NT2/D1 (cell line): ENCODE measurements around the gene FPR1.
"Not testable (repeated sequence)": the region's sequence is repeated elsewhere in the genome, so short reads cannot be mapped to it uniquely, and the experiment has no call there.

Source experiments
- DNase-seq: peaks from one replicate; pipeline ENCODE4 v3.0.0-alpha.2; 2011; ENCODE audit warnings: low read depth, low spot score
- H3K27me3 ChIP-seq: 2 replicates; pipeline ENCODE4 v1.6.0; 2011; ENCODE audit warnings: mild to moderate bottlenecking; ENCODE audit not compliant: insufficient read length, insufficient read depth
- H3K36me3 ChIP-seq: 2 replicates; pipeline ENCODE4 v1.6.1; 2011; ENCODE audit warnings: mild to moderate bottlenecking, low read length, mixed read lengths; ENCODE audit not compliant: insufficient read depth, insufficient read length
- H3K4me1 ChIP-seq: 2 replicates; pipeline ENCODE4 v1.5.1; 2011; ENCODE audit not compliant: insufficient read depth, insufficient read length
- H3K4me3 ChIP-seq: 2 replicates; pipeline ENCODE4 v1.5.1; 2011; ENCODE audit warnings: low read depth; ENCODE audit not compliant: insufficient read length
- H3K9ac ChIP-seq: 2 replicates; pipeline ENCODE4 v1.6.0; 2011; ENCODE audit warnings: low read depth; ENCODE audit not compliant: insufficient read length
- H3K9me3 ChIP-seq: 2 replicates; pipeline ENCODE4 v1.5.1; 2011; ENCODE audit warnings: mild to moderate bottlenecking, low read length; ENCODE audit not compliant: insufficient read depth
- SUZ12 ChIP-seq: IDR thresholded peaks from 2 replicates; pipeline ENCODE4 v1.6.1; 2011; ENCODE audit not compliant: insufficient read length, insufficient read depth; ENCODE audit errors: extremely low read depth
- YY1 ChIP-seq: IDR thresholded peaks from 2 replicates; pipeline ENCODE4 v1.6.1; 2011; ENCODE audit not compliant: insufficient read length, insufficient read depth
- ZNF274 ChIP-seq: IDR thresholded peaks from 2 replicates; pipeline ENCODE4 v1.6.1; 2011; ENCODE audit warnings: mild to moderate bottlenecking, low read depth, low read length

The FPR1 gene

DNA sequence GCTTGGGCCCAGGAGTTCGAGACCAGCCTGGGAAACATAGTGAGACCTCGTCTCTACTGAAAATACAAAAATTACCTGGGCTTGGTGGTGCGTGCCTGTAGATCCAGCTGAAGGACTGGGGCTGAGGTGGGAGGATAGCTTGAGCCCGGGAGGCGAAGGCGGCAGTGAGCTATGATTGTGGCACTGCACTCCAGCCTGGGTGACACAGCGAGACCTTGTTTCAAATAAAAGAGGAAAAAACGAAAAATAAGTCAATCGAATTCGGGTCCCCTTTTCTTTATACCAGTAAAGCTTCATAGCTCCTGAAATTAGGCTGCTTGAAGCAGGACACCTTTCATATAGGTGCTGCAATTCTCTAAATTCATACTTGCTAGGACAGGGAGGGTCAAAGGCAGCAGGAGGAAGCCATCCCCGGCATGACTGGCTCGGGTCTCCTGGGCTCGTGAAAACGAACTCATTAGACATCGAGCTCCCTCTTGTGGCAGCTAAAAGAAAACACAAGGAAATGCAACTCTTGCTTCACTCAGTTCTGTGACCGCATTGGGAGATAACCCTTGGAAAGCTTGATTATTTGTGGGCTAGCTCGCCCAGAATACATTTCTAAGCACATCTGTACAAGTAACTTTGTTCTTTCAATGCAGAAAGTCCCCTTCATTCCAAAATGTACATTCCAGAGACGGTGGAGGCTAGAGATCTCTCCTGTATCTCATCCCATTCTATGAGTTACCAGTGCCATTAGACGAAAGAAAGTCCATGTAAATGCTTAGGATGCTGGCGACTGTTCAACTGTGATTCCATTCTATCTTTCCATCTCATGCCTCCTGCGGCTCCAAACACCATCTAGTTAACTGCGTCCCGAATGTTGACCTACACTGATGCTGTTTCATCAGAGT, 26.1 kb upstream of the FPR1 start:
- peaks cover 6% of the 10 kb centered on the region for H3K27me3 ChIP-seq
- no peak overlapping the region for H3K4me3 ChIP-seq
- H3K4me1 ChIP-seq, result no peaks in the 10 kb centered on the region
- TF ChIP-seq YY1 (no peak), SUZ12 (no peak), ZNF274 (no peak)
- H3K36me3 ChIP-seq, result no peaks in the 10 kb centered on the region
- no peak overlapping the region for H3K9ac ChIP-seq
- no peaks in the 10 kb centered on the region for H3K9me3 ChIP-seq
- peak; percentile 84 for DNase-seq

DNA sequence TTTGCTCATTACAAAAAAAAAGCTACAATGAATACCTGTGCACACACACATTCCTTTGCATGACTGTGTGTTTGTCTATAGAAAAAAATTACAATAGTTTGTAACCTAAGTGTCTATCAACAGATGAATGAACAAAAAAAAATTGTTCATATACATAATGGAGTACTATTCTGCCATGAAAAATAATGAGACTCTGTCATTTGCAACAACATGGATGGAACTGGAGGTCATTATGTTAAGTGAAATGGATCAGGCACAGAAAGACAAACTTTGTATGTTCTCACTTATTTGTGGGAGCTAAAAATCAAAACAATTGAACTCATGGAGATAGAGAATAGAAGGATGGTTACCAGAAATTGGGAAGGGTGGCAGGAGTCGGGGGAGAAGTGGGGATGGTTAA, 24.9 kb upstream of the FPR1 start:
- not testable (repeated sequence) for H3K4me1 ChIP-seq, H3K9ac ChIP-seq, H3K9me3 ChIP-seq, H3K4me3 ChIP-seq, DNase-seq, H3K36me3 ChIP-seq, H3K27me3 ChIP-seq

DNA sequence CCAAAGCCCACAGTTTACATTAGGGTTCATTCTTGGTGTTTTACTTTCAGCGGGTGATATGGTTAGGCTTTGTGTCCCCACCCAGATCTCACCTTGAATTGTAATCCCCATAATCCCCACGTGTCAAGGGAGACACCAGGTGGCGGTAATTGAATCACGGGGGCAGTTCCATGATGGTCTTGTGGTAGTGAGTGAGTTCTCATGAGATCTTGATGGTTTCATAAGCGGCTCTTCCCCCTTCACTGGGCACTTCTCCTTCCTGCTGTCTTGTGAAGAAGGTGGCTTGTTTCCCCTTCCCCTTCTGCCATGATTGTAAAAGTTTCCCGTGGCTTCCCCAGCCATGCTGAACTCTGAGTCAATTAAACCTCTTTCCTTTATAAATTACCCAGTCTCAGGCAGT, 21.3 kb upstream of the FPR1 start:
- no peak overlapping the region for H3K4me3 ChIP-seq
- TF ChIP-seq SUZ12 (no peak), YY1 (no peak), ZNF274 (no peak)
- H3K4me1 ChIP-seq, result no peaks in the 10 kb centered on the region
- DNase-seq, result no peak
- H3K9ac ChIP-seq, result no peak overlapping the region
- H3K9me3 ChIP-seq, result no peaks in the 10 kb centered on the region
- H3K36me3 ChIP-seq, result no peaks in the 10 kb centered on the region
- no peaks in the 10 kb centered on the region for H3K27me3 ChIP-seq

DNA sequence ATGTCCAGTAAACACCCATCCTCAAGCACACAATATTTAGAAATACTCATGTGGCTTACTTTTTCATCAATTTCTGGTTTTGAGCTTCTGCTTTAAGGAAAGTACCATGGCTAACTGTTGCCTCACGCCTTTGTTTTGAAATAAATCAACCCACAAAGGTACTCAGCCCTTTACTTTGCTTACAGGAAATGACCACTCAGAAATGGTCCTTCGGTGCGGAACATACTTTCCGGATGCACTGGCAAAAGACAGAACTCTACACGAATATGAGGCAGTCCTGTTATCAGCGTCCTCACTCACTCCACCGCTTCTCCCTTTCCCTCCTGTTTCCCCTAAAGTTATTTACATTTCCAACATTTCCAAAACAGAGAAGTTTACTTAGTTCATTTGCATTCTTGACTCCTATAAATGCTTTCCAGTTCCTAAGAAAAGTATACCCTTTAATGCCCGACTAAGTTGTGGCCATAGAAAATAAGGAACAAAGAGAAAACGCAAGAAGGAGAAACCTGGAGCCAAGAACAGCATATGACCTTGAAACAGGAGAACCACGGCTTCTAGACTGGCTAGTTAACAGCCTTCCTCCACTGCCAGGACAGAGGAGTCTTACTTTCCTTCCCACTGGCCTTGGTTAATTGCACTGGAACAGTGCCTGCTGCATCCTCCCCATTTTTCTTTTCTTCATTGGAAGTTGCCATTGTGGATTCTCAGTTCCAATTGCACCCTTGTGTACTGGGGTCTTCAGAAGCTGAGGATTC, 19.9 kb upstream of the FPR1 start:
- Histone ChIP-seq H3K36me3 (no peaks in the 10 kb centered on the region), H3K27me3 (no peaks in the 10 kb centered on the region), H3K4me1 (no peaks in the 10 kb centered on the region), H3K9me3 (no peaks in the 10 kb centered on the region), H3K4me3 (no peak overlapping the region), H3K9ac (no peak overlapping the region)
- no peak for TF ChIP-seq YY1
- TF ChIP-seq SUZ12, result no peak
- no peak for TF ChIP-seq ZNF274
- DNase-seq, result no peak

DNA sequence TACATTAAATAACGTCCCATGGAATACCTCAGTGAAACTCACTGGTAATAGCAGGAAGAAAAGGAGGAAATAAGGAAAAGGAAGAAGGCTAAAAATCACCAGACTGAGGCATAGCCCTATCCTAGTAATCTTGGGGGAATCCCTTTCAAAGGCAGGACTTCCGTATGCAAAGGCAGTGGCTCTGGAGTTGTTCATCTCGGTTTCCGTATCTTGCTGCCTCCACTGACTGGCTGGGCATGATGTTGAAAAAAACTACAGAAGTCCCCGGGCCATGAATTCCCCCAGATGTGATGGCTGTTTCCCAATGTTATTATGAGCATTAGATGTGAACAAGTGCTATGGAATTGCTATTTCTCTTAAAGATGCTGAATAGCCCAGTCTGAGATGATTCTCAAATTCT, 14.8 kb upstream of the FPR1 start:
- Histone ChIP-seq H3K36me3 (no peaks in the 10 kb centered on the region), H3K27me3 (no peaks in the 10 kb centered on the region), H3K4me1 (no peaks in the 10 kb centered on the region), H3K9ac (no peak overlapping the region), H3K9me3 (no peaks in the 10 kb centered on the region), H3K4me3 (no peak overlapping the region)
- no peak for TF ChIP-seq YY1
- no peak for DNase-seq

DNA sequence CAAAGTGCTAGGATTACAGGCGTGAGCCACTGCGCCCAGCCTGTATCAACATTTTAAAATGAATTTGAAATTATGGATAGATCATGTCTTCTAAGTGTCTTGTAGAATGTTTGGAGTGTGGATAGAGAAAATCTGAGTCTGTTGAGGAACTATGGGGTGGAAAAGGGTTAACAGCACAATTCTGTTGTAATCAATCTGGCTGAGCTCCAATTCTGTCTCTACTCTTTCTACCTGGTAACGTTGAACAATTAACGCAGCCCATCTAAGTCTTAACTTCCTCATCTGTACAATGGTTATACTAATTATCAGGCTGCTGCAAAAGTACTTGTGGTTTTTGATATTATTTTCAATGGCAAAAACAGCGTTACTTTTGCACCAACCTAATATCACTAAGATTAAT, 13.4 kb upstream of the FPR1 start:
- H3K27me3 ChIP-seq, result no peaks in the 10 kb centered on the region

DNA sequence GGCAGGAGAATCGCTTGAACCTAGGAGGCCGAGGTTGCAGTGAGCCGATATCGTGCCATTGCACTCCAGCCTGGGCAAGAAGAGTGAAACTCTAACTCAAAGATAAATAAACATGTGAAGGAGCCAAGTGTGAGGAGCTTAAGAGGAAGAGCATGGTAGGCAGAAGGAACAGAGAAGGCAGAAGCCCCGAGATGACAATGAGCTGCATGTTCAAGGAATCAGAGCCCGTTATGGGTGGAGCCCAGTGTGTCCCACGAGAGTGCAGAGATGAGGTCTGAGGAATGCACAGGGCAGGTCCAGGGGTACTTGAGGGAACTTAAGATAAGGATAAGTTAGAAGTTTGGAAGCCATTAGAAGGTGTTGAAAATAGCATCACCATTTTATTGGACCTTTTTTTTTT, 10.0 kb upstream of the FPR1 start:
- Histone ChIP-seq H3K4me1 (no peaks in the 10 kb centered on the region), H3K36me3 (no peaks in the 10 kb centered on the region), H3K4me3 (no peak overlapping the region), H3K9me3 (no peaks in the 10 kb centered on the region), H3K27me3 (no peaks in the 10 kb centered on the region), H3K9ac (no peak overlapping the region)
- TF ChIP-seq ZNF274, result no peak
- no peak for TF ChIP-seq SUZ12
- TF ChIP-seq YY1, result no peak
- DNase-seq, result no peak

More for the DNA sequence above, 13.4 kb upstream of the FPR1 start:
- H3K9me3 ChIP-seq, result no peaks in the 10 kb centered on the region
- H3K4me3 ChIP-seq, result no peak overlapping the region
- H3K36me3 ChIP-seq, result no peaks in the 10 kb centered on the region
- no peaks in the 10 kb centered on the region for H3K4me1 ChIP-seq
- DNase-seq, result no peak
- TF ChIP-seq ZNF274, result no peak
- no peak for TF ChIP-seq YY1
- TF ChIP-seq SUZ12, result no peak
- no peak overlapping the region for H3K9ac ChIP-seq
